GM06990 (cell line): Measurements from ENCODE around the gene TRIM9.

Experiments
- DNase-seq: peaks from one replicate; pipeline ENCODE4 v3.0.0-alpha.2; 2011; ENCODE audit not compliant: insufficient read length; ENCODE audit errors: extremely low read depth
- H3K27me3 ChIP-seq: replicated peaks from 2 replicates; pipeline ENCODE4 v1.6.0; 2011; ENCODE audit warnings: low read length; ENCODE audit not compliant: control insufficient read depth, insufficient read depth
- H3K36me3 ChIP-seq: 2 replicates; pipeline ENCODE4 v1.5.1; 2011; ENCODE audit warnings: low read length; ENCODE audit not compliant: control insufficient read depth, insufficient read depth
- H3K4me3 ChIP-seq: replicated peaks from 2 replicates; pipeline ENCODE4 v1.5.1; 2011; ENCODE audit warnings: low read depth, mild to moderate bottlenecking, control low read depth, low read length
- TF ChIP-seq, protein P1 (sequence below): IDR thresholded peaks from 2 replicates; pipeline ENCODE4 v1.5.1; 2011; ENCODE audit warnings: low read length, control low read depth, mild to moderate bottlenecking, inconsistent platforms; ENCODE audit not compliant: insufficient read depth, poor library complexity, severe bottlenecking

Gene TRIM9

DNA sequence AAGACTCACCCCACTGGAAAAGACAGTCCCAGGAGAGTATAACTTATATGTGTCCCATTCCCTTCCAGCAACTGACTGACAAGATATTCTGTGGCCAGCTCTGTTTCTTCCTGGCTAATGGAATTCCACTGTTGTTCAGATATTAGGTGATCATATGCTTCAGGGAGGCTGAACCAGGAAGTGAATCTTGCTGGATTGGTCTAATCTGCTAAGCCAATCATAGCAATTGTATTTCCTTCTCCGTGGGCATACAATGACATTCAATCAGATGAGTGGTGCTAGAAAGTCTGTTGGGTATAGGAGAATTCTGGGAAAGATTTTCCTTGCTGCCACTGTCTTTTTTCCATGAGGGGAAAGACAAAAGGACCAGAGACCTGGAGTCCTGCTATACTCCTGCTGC lies 162.7 kb downstream of the TRIM9 start:
- Histone ChIP-seq H3K4me3 (no peak overlapping the region), H3K27me3 (no peaks in the 10 kb centered on the region), H3K36me3 (no peaks in the 10 kb centered on the region)
- TF ChIP-seq, protein P1, sequence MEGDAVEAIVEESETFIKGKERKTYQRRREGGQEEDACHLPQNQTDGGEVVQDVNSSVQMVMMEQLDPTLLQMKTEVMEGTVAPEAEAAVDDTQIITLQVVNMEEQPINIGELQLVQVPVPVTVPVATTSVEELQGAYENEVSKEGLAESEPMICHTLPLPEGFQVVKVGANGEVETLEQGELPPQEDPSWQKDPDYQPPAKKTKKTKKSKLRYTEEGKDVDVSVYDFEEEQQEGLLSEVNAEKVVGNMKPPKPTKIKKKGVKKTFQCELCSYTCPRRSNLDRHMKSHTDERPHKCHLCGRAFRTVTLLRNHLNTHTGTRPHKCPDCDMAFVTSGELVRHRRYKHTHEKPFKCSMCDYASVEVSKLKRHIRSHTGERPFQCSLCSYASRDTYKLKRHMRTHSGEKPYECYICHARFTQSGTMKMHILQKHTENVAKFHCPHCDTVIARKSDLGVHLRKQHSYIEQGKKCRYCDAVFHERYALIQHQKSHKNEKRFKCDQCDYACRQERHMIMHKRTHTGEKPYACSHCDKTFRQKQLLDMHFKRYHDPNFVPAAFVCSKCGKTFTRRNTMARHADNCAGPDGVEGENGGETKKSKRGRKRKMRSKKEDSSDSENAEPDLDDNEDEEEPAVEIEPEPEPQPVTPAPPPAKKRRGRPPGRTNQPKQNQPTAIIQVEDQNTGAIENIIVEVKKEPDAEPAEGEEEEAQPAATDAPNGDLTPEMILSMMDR: no peak
- no peak for DNase-seq

DNA sequence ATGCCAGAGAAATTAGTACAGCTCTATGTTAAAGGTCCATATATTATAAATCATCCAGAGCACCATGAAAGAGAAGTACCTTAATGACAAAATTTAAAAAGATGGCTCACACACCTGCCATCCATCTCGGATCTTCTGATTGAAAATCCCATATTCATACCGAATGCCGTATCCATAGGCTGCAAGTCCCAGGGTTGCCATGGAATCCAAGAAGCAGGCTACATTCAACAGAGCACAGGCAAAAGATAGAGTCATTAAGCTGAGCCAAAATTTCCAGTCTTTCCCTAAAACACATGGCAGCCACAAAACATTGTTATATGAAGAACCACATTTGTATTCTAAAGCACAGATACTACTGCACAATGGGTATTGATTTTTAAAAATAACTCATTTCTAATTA lies 163.3 kb downstream of the TRIM9 start:
- Histone ChIP-seq H3K27me3 (no peaks in the 10 kb centered on the region), H3K36me3 (no peaks in the 10 kb centered on the region), H3K4me3 (no peak overlapping the region)
- no peak for DNase-seq
- TF ChIP-seq, protein P1: no peak

DNA sequence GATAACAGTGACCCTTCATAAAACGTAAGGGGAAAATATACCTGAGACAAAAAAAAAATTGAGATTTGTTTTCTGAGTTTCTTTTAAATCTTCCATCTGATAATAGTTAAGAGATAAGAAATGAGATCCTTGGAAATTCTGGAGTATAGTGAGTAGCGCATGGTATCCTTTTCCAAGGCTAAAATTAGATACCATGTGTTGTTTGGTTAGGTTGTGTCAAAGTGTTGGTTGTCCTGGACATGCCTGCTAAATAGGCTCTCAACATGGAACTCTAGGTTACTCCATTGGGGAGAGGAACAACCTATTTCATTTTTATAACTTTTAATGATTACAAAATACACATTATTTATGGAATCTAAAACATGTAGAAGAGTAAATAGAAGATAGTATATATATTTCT lies 165.4 kb downstream of the TRIM9 start:
- no peak for DNase-seq
- TF ChIP-seq, protein P1: no peak
- Histone ChIP-seq H3K4me3 (no peak overlapping the region), H3K27me3 (no peaks in the 10 kb centered on the region), H3K36me3 (no peaks in the 10 kb centered on the region)

DNA sequence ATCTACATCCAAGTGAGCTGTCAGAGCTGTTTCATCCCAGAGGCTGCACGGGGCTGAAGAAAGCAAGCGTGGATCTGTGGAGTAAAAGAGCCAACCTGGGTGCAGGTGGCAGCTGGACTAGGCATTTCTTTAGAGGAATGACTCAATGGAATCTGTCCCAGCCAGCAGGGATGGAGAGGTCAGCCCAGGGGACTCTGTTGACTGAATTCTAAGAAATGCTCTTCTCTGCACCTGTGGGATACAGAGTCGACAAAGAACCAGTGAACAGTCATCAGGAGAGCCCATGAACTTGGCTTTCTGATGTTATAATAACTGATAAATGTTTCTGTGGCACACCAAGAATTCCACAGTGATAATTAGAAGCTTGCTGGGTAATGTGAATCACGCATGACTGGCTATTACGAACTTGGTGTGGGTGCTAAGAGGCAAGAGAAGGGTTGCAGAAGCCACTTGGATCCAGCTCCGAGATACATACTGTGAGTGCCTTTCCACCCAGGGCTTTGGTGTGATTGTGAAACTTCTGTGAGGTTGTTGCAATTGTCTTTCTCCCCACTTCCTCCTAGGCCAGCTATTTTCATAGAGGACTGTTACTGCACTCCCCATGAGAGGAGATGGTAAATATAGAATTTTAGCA lies 166.8 kb downstream of the TRIM9 start:
- DNase-seq: no peak
- no peaks in the 10 kb centered on the region for H3K36me3 ChIP-seq
- TF ChIP-seq, protein P1: no peak

DNA sequence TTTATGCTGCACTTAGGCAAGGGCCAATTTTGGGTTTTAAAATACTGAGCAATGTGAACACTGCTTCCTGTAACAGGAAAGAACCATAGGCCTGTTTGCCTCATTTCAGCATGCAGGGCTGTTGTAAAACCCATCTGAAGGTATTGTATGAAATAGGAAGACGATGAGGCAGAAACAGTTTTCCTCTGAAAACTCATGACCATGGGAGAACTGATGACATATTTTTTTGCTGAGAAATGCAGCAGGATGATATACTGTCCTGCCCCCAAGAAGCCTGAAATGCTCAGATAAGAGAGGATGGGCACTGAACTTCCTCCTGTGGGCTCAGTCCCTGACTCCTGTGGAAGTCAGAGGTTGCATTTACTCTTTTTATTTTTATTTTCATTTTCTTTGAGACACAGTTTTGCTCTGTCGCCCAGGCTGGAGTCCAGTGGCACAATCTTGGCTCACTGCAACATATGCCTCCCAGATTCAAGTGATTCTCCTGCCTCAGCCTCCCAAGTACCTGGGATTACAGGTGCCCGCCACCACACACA lies 168.0 kb downstream of the TRIM9 start:
- no peaks in the 10 kb centered on the region for H3K27me3 ChIP-seq
- no peak overlapping the region for H3K4me3 ChIP-seq
- no peak for DNase-seq
- TF ChIP-seq, protein P1: no peak
- no peaks in the 10 kb centered on the region for H3K36me3 ChIP-seq

More for the DNA sequence above, 166.8 kb downstream of the TRIM9 start:
- no peaks in the 10 kb centered on the region for H3K27me3 ChIP-seq
- no peak overlapping the region for H3K4me3 ChIP-seq
